Measurements from ENCODE around the gene MYO7B.

The MYO7B gene

DNA sequence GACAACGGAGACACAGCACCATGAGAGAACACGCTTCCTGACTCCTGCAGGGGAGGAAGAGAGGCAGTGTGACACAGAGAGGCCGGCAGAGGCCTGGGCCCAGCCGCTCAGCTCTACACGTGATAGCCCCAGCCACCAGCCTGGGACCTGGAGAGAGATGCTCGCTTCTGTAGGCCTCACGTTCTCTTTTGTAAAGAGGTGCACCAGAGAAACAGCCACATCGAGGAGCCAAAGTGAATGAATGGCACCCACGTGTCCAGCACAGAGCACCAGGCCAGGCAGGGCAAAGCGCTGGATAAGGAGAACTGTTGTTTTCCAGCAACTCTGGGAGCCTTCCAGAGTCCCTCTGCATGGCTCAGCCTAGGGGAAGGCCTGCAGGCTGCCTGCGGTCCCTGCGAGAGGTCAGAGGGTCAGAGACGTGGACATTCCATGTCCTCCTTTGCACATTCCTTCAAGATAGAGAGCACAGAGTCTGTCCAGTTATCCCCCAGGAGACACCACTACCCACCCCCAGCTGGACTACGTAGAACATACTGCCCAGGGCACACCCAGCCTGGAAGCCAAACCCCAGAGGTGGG lies 125.7 kb downstream of the MYO7B start:
- DNase-seq (ENCODE audit: low read depth in 2 of 2) = no peak

DNA sequence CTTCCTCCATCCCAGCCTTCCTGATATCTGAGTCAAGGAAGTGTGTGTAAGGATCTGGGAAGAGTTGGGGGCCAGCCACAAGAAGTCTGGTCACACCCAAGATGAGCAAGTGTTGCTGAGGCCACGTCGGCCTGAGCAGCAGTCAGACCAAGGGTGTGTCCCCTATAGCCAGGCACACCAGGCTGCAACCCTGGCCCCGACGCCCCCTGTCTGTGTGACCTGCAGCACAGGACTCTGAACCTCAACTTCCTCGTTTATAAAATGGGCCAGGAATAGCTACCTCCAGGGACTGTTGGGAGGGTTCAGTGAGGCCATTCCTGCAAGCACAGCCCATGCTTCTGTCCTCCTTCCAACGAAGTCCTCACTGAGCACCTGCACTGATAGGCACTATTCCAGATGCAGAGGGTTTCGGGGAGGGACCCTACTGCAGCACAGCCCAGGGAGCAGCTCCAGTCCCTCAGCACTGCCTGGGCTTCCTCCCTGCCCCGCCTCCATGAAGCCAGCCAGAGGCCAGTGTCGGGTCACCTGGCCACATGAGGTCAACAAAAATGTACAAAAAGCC lies 126.5 kb downstream of the MYO7B start:
- no peak for DNase-seq (ENCODE audit: low read depth in 2 of 2)

GRCh38 chr2:127662937-127663565 lies 127.6 kb downstream of the MYO7B start:
- DNase-seq (ENCODE audit: low read depth in 2 of 2) = no peak

DNA sequence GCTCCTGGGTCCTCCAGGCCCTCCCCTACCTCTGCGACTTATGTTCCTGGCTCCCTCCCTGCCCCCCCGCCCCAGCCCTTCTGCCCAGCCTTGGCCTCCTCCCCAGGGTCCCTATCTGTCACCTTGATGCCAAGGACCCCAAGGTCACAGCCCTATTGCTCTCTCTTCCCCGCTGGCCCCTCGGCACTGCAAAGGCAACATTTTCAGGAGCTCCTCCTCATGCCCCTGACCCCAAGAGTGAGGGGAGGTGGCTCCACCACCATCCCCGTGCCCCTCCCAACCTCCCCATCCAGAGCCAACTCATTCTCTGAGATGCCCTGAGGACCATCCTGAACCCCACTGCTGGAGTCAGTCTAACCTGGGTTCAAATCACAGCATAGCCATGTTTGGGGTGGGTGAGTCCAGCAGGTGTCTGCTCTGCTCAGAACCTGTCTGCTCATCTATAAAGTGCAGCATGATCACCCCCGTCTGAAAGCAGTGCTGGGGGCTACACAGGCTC lies 128.1 kb downstream of the MYO7B start:
- DNase-seq (ENCODE audit: low read depth in 2 of 2) = no peak

DNA sequence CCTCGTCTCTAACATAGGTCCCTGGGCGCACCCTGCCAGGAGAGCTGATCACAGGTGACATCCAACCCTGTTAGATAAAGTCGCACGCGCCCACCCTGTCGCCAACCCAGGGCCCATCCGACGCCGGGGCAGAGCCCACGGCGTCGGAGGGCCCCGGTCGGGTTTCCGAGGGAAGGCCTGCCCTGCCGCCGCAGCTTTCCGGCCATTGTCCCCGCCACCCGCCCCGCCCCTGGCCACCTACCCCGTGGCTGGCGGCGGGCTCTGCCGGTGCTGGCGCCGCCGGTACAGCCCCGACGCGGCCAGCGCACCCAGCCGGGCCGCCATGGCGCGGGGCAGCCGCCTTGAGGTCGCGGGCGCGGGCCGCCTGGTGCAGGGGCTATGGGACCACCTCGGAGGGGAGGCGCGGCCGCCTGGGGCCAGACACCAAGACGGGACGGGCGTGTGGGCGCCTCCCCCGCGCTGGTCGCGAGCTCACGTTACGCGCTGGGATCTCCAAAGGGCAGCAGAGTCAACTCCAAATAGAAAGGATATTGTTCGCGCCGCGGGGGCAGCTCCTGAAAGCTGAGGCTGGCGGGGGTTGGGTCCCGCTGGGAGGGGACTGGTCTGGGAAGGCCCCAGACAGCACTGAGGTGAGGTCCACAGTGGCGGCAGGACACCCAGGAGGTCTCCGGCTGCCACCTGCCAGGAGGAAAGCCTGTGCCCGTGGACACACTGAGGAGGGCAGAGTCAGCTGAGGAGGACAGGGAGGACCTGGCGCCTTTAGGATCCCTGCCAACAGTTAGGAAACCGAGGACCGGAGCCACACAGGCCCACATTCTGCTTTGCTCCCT lies 128.8 kb downstream of the MYO7B start:
- DNase-seq (ENCODE audit: low read depth in 2 of 2) = no peak

DNA sequence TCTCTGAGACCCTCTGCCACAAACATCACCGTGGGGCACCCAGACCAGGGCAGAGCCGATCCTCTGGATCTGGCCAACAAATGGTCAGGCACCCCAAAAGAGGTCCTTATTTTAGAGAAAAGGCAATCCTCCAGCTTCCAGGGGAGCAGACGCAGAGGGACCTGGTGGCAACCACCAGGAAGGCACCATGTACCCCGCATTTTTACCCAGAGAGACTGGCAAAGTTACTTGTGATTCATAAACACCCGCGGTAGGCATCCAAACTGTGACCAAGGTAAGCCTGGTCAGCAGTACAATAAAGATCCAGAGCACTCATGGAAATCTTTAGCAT lies 129.4 kb downstream of the MYO7B start:
- no peak for DNase-seq (ENCODE audit: low read depth in 2 of 2)

- no peak for DNase-seq (ENCODE audit: low read depth in 2 of 2)
These were observed 129.9 kb downstream of the MYO7B start for GRCh38 chr2:127665267-127665893.

GRCh38 chr2:127669056-127669455 lies 133.6 kb downstream of the MYO7B start:
- DNase-seq (ENCODE audit: low read depth in 2 of 2) = no peak

DNA sequence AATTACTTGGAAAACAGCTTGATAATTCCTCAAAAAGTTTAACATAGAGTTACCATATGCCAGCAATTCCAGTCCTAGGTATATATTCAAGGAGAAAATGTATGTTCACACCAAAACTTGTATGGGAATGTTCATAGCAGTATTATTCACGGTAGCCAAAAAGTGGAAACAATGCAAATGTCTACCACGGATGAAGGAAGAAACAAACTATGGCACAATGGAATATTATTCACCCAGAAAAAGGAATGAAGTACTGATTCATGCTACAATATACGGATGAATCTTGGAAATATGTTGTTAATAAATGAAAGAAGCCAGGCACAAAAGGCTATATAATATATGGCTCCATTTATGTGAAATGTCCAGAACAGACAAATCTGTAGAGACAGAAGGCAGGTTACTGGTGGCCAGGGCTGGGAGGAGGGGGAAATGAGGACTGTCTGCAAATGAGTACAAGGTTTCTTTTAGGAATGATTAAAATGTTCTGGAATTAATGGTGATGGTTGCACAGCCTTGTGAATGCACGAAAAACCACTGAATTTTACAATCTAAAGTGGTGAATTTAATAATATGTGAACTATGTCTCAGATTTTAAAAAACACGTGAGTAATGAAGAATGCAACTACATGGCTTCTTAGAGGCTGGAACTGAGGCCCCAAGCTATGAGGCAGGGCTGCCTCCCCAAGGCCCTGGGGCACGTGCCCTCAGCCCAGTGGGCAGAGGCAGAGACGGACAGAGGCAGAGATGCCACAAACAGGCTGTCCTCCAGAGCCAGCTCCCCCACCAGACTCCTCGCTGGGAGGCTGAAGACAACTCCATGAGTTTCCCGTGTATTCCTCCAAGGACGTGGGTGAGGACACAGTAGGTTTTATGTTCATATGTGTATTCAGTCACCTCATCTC lies 134.8 kb downstream of the MYO7B start:
- no peak for DNase-seq (ENCODE audit: low read depth in 2 of 2)

- no peak for DNase-seq (ENCODE audit: low read depth in 2 of 2)
These were observed 135.4 kb downstream of the MYO7B start for GRCh38 chr2:127670957-127671290.

- DNase-seq (ENCODE audit: low read depth in 2 of 2) = no peak
These were observed 136.2 kb downstream of the MYO7B start for GRCh38 chr2:127671557-127672302.

DNA sequence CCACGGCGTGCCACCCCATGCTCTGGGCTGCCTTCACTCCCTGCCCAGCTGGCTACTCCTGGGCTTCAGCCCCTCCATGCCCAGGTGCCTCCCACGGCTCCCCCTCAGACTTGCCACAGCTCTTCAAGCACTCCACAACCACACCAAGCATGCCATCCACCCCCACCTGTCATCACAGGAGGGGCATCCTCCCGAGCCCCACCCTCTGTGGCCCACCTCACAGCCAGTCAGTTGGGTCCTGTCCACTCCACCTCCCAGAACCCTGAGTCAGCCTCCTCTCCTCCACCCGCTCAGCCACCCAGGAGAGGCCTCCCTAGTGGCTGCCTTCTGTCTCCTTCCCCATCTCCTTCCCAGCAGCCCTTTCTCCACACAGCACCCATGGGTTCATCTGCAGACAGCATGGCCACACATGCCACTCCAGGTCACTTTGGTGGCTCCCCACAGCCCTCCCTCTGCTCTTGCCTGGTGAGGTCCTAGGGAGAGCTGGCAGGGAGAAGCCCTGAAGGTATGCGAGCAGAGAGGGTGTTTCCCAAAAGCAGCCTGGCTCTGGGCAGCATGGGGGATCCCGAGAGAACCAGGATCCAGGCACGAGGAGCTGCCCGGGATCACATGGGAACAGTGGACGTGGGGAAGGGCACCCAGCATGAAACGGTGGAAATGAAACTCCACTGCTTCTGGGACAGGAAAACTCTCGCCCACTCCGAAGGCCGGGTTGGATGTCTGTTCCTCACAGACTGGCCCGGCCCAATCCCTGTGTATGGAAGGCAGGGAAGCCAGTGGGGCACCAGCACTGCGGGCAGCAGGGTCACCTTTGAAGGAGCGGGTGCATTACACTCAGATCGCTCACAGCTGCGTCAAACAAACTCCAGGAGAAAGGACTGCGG lies 137.1 kb downstream of the MYO7B start:
- no peak for DNase-seq (ENCODE audit: low read depth in 2 of 2)

GRCh38 chr2:127673291-127674069 lies 138.0 kb downstream of the MYO7B start:
- DNase-seq (ENCODE audit: low read depth in 2 of 2) = no peak

- DNase-seq (ENCODE audit: low read depth in 2 of 2) = peak in 1 of 2 donors; percentile 13
These were observed 139.0 kb downstream of the MYO7B start for GRCh38 chr2:127674241-127675209.

DNA sequence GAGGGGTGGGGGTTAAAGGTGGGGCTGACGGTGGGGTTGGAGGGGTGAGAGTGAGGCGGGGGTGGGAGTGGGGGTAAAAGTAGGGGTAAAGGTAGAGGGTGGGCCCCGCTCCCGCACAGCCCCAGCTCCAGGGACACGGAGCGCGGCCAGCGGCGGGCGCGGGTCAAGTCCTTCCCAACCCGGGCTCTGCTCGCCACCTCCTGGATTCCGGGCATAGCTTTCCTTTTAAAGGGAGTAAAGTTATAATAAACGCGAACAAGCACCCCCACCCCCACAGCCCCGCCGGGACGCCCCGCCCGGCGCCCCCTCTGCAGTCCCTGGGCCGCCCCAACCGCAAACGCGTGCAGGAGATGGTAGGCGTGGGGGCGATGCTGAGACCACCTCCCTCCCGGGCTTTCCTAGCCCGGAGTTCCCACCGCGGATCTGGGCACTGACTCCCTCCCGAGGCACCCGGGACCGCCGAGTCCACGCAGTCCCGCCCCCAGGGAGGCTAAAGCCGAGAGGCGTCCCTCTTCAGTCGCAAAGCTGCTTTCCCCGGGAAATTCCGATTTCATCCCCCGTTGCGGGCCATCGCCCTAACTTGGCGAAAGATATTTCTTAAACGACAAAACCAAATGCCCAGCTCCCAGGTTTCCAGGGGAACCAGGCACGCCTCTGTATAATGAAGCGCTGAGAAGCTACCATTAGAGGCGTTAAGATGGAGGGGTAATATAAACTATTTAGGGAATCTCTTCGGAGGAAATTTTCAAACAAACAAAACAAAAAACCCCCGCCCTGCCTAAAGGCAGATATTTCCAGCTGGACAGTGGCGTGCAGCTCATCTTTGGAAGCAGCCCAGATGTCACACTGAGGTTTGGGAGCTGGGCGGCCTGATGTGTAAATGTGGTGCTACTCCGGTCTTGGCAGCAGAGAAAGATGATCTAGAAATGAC lies 140.1 kb downstream of the MYO7B start, which contains the start of gene LIMS2:
TSS of gene LIMS2 (minus strand) at position 200 of the 931 bp plus-strand sequence. CDS start 506 bp downstream, outside the sequence.
- DNase-seq (ENCODE audit: low read depth in 2 of 2) = no peak

- no peak for DNase-seq (ENCODE audit: low read depth in 2 of 2)
These were observed 141.4 kb downstream of the MYO7B start for GRCh38 chr2:127676906-127677305.

Measured in stimulated activated CD4-positive, alpha-beta T cell treated with anti-CD3 and anti-CD28 coated beads, Interleukin-1b, Interleukin-23, amount 100 ng/mL, for 4 hours (primary cell).